Breast epithelium (tissue), 3 donors: ENCODE results near the gene ALKBH5.

Source experiments
- POLR2A ChIP-seq: fragments of 450-650 bp; IDR thresholded peaks from one replicate; pipeline ENCODE4 v1.6.1; 2016; ENCODE audit warnings: antibody characterized with exemption, mild to moderate bottlenecking, moderate library complexity
- POLR2AphosphoS5 ChIP-seq, 3 donors: sonication (generic); formaldehyde crosslinking; IDR thresholded peaks; one replicate each; pipeline ENCODE4 v1.6.1; 2017; ENCODE audit warnings: antibody characterized with exemption in 3 of 3
- TF ChIP-seq, protein P1 (sequence below), 3 donors: fragments of 450-650 bp; IDR thresholded peaks; one replicate each; pipeline ENCODE4 v1.5.1; 2016 to 2017; ENCODE audit warnings: antibody characterized with exemption in 3 of 3, mild to moderate bottlenecking in 3 of 3, moderate library complexity in 3 of 3

DNA sequence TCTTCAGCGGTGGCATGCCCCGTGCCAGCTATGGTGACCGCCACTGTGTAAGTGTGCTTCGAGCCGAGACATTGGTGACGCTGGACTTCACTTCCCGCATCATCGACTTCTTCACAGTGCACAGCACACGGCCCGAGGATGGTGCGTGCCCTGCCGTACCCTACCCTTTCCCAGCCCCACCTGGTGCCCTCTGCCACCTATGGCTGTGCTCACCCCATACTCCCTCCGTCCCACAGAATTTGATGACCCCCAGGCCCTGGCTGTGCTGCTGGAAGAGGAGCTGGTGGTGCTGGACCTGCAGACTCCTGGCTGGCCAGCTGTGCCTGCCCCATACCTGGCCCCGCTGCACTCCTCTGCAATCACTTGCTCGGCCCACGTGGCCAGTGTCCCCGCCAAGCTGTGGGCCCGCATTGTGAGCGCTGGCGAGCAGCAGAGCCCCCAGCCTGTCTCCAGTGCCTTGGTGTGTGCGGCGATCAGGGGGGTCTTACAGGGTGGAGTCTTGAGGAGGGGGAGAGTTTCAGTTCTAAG is 51.3 kb downstream of the ALKBH5 start:
- TF ChIP-seq POLR2A, result no peak
- TF ChIP-seq, protein P1, sequence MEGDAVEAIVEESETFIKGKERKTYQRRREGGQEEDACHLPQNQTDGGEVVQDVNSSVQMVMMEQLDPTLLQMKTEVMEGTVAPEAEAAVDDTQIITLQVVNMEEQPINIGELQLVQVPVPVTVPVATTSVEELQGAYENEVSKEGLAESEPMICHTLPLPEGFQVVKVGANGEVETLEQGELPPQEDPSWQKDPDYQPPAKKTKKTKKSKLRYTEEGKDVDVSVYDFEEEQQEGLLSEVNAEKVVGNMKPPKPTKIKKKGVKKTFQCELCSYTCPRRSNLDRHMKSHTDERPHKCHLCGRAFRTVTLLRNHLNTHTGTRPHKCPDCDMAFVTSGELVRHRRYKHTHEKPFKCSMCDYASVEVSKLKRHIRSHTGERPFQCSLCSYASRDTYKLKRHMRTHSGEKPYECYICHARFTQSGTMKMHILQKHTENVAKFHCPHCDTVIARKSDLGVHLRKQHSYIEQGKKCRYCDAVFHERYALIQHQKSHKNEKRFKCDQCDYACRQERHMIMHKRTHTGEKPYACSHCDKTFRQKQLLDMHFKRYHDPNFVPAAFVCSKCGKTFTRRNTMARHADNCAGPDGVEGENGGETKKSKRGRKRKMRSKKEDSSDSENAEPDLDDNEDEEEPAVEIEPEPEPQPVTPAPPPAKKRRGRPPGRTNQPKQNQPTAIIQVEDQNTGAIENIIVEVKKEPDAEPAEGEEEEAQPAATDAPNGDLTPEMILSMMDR (IDR thresholded peaks at IDR 0.05), result no peak
- TF ChIP-seq POLR2AphosphoS5 (IDR thresholded peaks at IDR 0.05), result no peak
